PC-9 (cell line): Measurements from ENCODE around the gene TMEM260. TPM values are rescaled to one million over a fixed set of nuclear protein-coding genes. Genes with fewer than 3 reads are reported as not detected.
"Not testable (repeated sequence)": the region's sequence is repeated elsewhere in the genome, so short reads cannot be mapped to it uniquely, and the experiment has no call there.

Source experiments
- BruUV-seq: library from RNA; stranded (reverse); fragments of 400-500 nt; replicated peaks from 2 replicates; lab custom pipeline; 2021; lab: Mats Ljungman, UMichigan
- CTCF ChIA-PET: fragments of 300-600 bp; sonication (Branson Sonifier 250); formaldehyde crosslinking; loops from one replicate; lab custom pipeline; 2022; ENCODE audit warnings: antibody characterized with exemption; lab: Charles Lee
- POLR2A ChIA-PET: fragments of 300-600 bp; sonication (Branson Sonifier 250); formaldehyde crosslinking; loops from one replicate; lab custom pipeline; 2022; ENCODE audit warnings: antibody characterized with exemption; ENCODE audit not compliant: unreplicated experiment; lab: Charles Lee
- DNase-seq, 2 experiments: peaks; one replicate each; pipeline versions ENCODE4 v3.0.0 to v3.0.0-alpha.2; 2015 to 2022; ENCODE audit warnings: mixed read lengths in 1 of 2
- H2AFZ ChIP-seq: fragments of 200-600 bp; sonication (generic); 2 replicates; pipeline ENCODE4 v1.8.1; 2017; ENCODE audit warnings: antibody characterized with exemption
- H3F3A ChIP-seq: fragments of 200-600 bp; sonication (generic); 2 replicates; pipeline ENCODE4 v1.8.1; 2017; ENCODE audit warnings: antibody characterized with exemption, mild to moderate bottlenecking, low read depth; ENCODE audit not compliant: insufficient read depth
- H3K27ac ChIP-seq: fragments of 200-600 bp; sonication (generic); 2 replicates; pipeline ENCODE4 v1.6.1; 2016; ENCODE audit warnings: mixed run types
- H3K27me3 ChIP-seq: fragments of 200-600 bp; sonication (generic); 2 replicates; pipeline ENCODE4 v1.6.1; 2016; ENCODE audit warnings: low read depth, mixed run types; ENCODE audit not compliant: insufficient read depth
- H3K36me3 ChIP-seq: fragments of 200-600 bp; sonication (generic); 2 replicates; pipeline ENCODE4 v1.6.1; 2016; ENCODE audit warnings: low read depth, mixed run types
- H3K4me1 ChIP-seq: fragments of 200-600 bp; sonication (generic); replicated peaks from 2 replicates; pipeline ENCODE4 v1.6.1; 2016; ENCODE audit warnings: mixed run types; ENCODE audit not compliant: insufficient read depth
- H3K4me2 ChIP-seq: fragments of 200-600 bp; sonication (generic); 2 replicates; pipeline ENCODE4 v1.6.1; 2017; ENCODE audit warnings: mixed run types
- H3K4me3 ChIP-seq: fragments of 200-600 bp; sonication (generic); 2 replicates; pipeline ENCODE4 v1.6.1; 2016; ENCODE audit warnings: mixed run types
- H3K79me2 ChIP-seq: fragments of 200-600 bp; sonication (generic); 2 replicates; pipeline ENCODE4 v1.6.1; 2017; ENCODE audit warnings: low read depth, mixed run types
- H3K9me2 ChIP-seq: fragments of 200-600 bp; sonication (generic); 2 replicates; pipeline ENCODE4 v1.8.1; 2017; ENCODE audit warnings: mild to moderate bottlenecking; ENCODE audit not compliant: insufficient read depth
- H3K9me3 ChIP-seq: fragments of 200-600 bp; sonication (generic); 2 replicates; pipeline ENCODE4 v1.8.1; 2016; ENCODE audit warnings: low read depth; ENCODE audit not compliant: insufficient read depth
- H4K20me1 ChIP-seq: fragments of 200-600 bp; sonication (generic); 2 replicates; pipeline ENCODE4 v1.8.1; 2017; ENCODE audit not compliant: insufficient read depth
- EZH2 ChIP-seq: fragments of 200-600 bp; sonication (generic); IDR thresholded peaks from 2 replicates; pipeline ENCODE4 v1.8.0; 2017; ENCODE audit warnings: antibody characterized with exemption, low read depth
- intact Hi-C: fragments of 100-400 bp; cut with micrococcal nuclease; formaldehyde crosslinking; loops from one replicate; pipeline ENCODE4 v1.10.0; 2022; ENCODE audit not compliant: unreplicated experiment
- total RNA-seq: library from RNA; stranded (reverse); gene quantifications from 2 replicates; pipeline ENCODE4 v1.2.3, GENCODE V29; 2021
- TF ChIP-seq, protein P1 (sequence below): fragments of 200-600 bp; sonication (generic); conservative IDR thresholded peaks from 2 replicates; pipeline ENCODE4 v1.6.1; 2017; ENCODE audit warnings: mixed run types, antibody characterized with exemption, mild to moderate bottlenecking, moderate library complexity

TMEM260 gene
- total RNA-seq, 1 experiment from 2014 or later = 12.4 TPM

DNA sequence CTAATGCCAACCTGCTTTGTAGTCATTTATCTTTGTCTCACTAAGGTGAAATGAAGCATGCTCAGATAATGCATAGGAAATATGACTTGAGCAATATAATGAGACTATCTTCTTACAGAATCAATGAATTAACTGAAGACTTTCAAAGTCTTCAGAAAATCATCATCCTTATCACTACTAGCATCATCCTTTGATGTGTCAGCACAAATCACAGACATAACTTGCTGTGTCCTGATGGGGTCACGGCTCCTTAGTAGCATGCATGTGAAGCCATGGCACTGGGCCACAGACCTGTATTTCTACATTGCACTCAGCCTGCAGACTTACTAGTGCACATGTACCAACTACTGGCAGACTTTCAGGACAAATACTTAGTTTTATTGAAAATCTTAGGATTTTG, 18.9 kb downstream of the TMEM260 start:
- Histone ChIP-seq H3K27me3 (no peaks in the 10 kb centered on the region), H3K4me2 (no peak overlapping the region), H3K27ac (no peak overlapping the region), H4K20me1 (no peaks in the 10 kb centered on the region), H3K4me1 (no peaks in the 10 kb centered on the region), H3K9me2 (no peaks in the 10 kb centered on the region; the same call in 1 of the 2 replicates), H3K4me3 (no peak overlapping the region), H3F3A (no peaks in the 10 kb centered on the region), H2AFZ (no peak overlapping the region), H3K79me2 (no peaks in the 10 kb centered on the region), H3K36me3 (peaks cover 4% of the 10 kb centered on the region), H3K9me3 (no peaks in the 10 kb centered on the region)
- TF ChIP-seq, protein P1, sequence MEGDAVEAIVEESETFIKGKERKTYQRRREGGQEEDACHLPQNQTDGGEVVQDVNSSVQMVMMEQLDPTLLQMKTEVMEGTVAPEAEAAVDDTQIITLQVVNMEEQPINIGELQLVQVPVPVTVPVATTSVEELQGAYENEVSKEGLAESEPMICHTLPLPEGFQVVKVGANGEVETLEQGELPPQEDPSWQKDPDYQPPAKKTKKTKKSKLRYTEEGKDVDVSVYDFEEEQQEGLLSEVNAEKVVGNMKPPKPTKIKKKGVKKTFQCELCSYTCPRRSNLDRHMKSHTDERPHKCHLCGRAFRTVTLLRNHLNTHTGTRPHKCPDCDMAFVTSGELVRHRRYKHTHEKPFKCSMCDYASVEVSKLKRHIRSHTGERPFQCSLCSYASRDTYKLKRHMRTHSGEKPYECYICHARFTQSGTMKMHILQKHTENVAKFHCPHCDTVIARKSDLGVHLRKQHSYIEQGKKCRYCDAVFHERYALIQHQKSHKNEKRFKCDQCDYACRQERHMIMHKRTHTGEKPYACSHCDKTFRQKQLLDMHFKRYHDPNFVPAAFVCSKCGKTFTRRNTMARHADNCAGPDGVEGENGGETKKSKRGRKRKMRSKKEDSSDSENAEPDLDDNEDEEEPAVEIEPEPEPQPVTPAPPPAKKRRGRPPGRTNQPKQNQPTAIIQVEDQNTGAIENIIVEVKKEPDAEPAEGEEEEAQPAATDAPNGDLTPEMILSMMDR = no peak
- no peak for TF ChIP-seq EZH2
- ChIA-PET CTCF (no interaction called here), POLR2A (no interaction called here)
- no peak for DNase-seq
- intact Hi-C loops = no loop called here
- no TSS peak for BruUV-seq

- TF ChIP-seq EZH2 = no peak
- TF ChIP-seq, protein P1 = no peak
- no peak overlapping the region for H3K4me3 ChIP-seq
- ChIA-PET POLR2A (no interaction called here), CTCF (no interaction called here)
- peaks cover 5% of the 10 kb centered on the region; the same call in 1 of the 2 replicates for H3K36me3 ChIP-seq
- intact Hi-C loops = no loop called here
- no peak overlapping the region for H3K4me2 ChIP-seq
- 0 out of 2 replicates have a peak, but pooled peaks cover 2% of the 10 kb centered on the region for H3K4me1 ChIP-seq
- H3F3A ChIP-seq = no peaks in the 10 kb centered on the region
- H3K9me2 ChIP-seq = no peaks in the 10 kb centered on the region
- no peak for DNase-seq
- H3K79me2 ChIP-seq = no peaks in the 10 kb centered on the region
- H3K9me3 ChIP-seq = no peaks in the 10 kb centered on the region
- no peak overlapping the region for H2AFZ ChIP-seq
- no peaks in the 10 kb centered on the region for H4K20me1 ChIP-seq
- H3K27ac ChIP-seq = no peak overlapping the region
- no peaks in the 10 kb centered on the region for H3K27me3 ChIP-seq
- no TSS peak for BruUV-seq
These were observed 24.1 kb downstream of the TMEM260 start for GRCh38 chr14:56603648-56604047.

GRCh38 chr14:56608689-56609088, 29.1 kb downstream of the TMEM260 start:
- H4K20me1 ChIP-seq = no peaks in the 10 kb centered on the region
- no peak overlapping the region for H2AFZ ChIP-seq
- ChIA-PET CTCF (no interaction called here), POLR2A (no interaction called here)
- intact Hi-C loops = no loop called here
- H3K9me3 ChIP-seq = no peaks in the 10 kb centered on the region
- H3K4me2 ChIP-seq = no peak overlapping the region
- 0 out of 2 replicates have a peak, but pooled peaks cover 13% of the 10 kb centered on the region for H3K36me3 ChIP-seq
- no peaks in the 10 kb centered on the region for H3K27me3 ChIP-seq
- H3K79me2 ChIP-seq = no peaks in the 10 kb centered on the region
- no peaks in the 10 kb centered on the region; the same call in 1 of the 2 replicates for H3F3A ChIP-seq
- no peaks in the 10 kb centered on the region for H3K9me2 ChIP-seq
- no peak for DNase-seq
- H3K4me3 ChIP-seq = no peak overlapping the region
- H3K27ac ChIP-seq = peak overlapping the region; percentile 45
- no TSS peak for BruUV-seq
- 0 out of 2 replicates have a peak, but pooled peaks cover 3% of the 10 kb centered on the region for H3K4me1 ChIP-seq
- TF ChIP-seq EZH2 = no peak
- TF ChIP-seq, protein P1 = no peak

DNA sequence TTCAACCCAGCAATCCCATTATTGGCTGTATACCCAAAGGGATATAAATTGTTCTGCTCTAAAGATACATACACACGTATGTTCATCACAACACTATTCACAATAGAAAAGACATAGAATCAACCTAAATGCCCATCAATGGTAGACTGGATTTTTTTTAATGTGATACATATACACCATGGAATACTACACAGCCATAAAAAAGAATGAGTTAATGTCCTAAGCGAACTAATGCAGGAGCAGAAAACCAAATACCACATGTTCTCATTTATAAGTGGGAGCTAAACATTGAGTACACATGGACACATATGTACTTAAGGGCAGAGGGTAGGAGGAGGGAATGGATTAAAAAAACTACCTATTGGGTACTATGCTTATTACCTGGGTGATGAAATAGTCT, 32.1 kb downstream of the TMEM260 start:
- H3F3A ChIP-seq, POLR2A ChIA-PET, CTCF ChIA-PET, DNase-seq, H3K9me2 ChIP-seq, H3K4me2 ChIP-seq, H3K79me2 ChIP-seq, intact Hi-C loops, H3K27me3 ChIP-seq, H3K4me3 ChIP-seq, H2AFZ ChIP-seq, H3K9me3 ChIP-seq, H4K20me1 ChIP-seq, H3K4me1 ChIP-seq, BruUV-seq, H3K27ac ChIP-seq: not testable (repeated sequence)
- H3K36me3 ChIP-seq = 0 out of 2 replicates have a peak, but pooled peaks cover 13% of the 10 kb centered on the region
